Endothelial cell of umbilical vein (primary cell): Measurements from ENCODE around the gene IL12A. TPM values are rescaled to one million over a fixed set of nuclear protein-coding genes. Genes with fewer than 3 reads are reported as not detected.

Experiments
- BruUV-seq: library from RNA; stranded (reverse); fragments of 400-500 nt; replicated peaks from 2 replicates; lab custom pipeline; 2021; lab: Mats Ljungman, UMichigan
- CTCF ChIA-PET: fragments of 300-600, 350-600 bp; sonication (Branson Sonifier 250); formaldehyde crosslinking; loops from one replicate; lab custom pipeline; 2021; ENCODE audit warnings: antibody characterized with exemption, inconsistent platforms; lab: Charles Lee
- POLR2A ChIA-PET: fragments of 300-600, 350-600 bp; sonication (Branson Sonifier 250); formaldehyde crosslinking; loops from one replicate; lab custom pipeline; 2021; ENCODE audit warnings: antibody characterized with exemption, inconsistent platforms; lab: Charles Lee
- DNase-seq: peaks from one replicate; pipeline ENCODE4 v3.0.0-alpha.2; 2011; ENCODE audit warnings: low read depth, low spot score
- FAIRE-seq: peaks from 2 replicates; lab custom pipeline; 2011; peaks lifted over from hg19 to GRCh38; lab: Jason Lieb, UNC
- H2AFZ ChIP-seq: 2 replicates; pipeline ENCODE4 v1.6.0; 2012; ENCODE audit warnings: low read depth, low read length, control low read depth, inconsistent platforms
- H3K27ac ChIP-seq: 2 replicates; pipeline ENCODE4 v1.5.1; 2011; ENCODE audit warnings: low read depth, mild to moderate bottlenecking, control low read depth, low read length, moderate library complexity; ENCODE audit not compliant: insufficient read depth
- H3K27me3 ChIP-seq, 2 experiments: 2 replicates each; pipeline versions ENCODE4 v1.6.0 to v1.6.1; 2011; ENCODE audit warnings: low read length in 2 of 2, mixed read lengths in 1 of 2; ENCODE audit not compliant: control insufficient read depth in 2 of 2, insufficient read depth in 2 of 2
- H3K36me3 ChIP-seq, 2 experiments: 2 replicates in 1 of 2; 3 replicates in 1 of 2; pipeline ENCODE4 v1.5.1; 2011; ENCODE audit warnings: low read length in 2 of 2, mild to moderate bottlenecking in 1 of 2, moderate library complexity in 1 of 2; ENCODE audit not compliant: control insufficient read depth in 2 of 2, insufficient read depth in 2 of 2; ENCODE audit errors: extremely low read depth in 1 of 2
- H3K4me1 ChIP-seq: 3 replicates; pipeline ENCODE4 v1.5.1; 2011; ENCODE audit warnings: mild to moderate bottlenecking, low read length; ENCODE audit not compliant: control insufficient read depth, insufficient read depth; ENCODE audit errors: extremely low read depth
- H3K4me2 ChIP-seq: 2 replicates; pipeline ENCODE4 v1.6.1; 2011; ENCODE audit warnings: low read length, control low read depth, mixed read lengths; ENCODE audit not compliant: insufficient read depth
- H3K4me3 ChIP-seq, 3 experiments: fragments of 200-600 bp in 1 of 3; sonication (generic), shearing (Covaris generic) in 1 of 3; replicated peaks in 1 of 3; 2 replicates each; pipeline ENCODE4 v1.5.1; 2011 to 2016; ENCODE audit warnings: control low read depth in 3 of 3, low read length in 3 of 3, mild to moderate bottlenecking in 2 of 3, inconsistent platforms in 1 of 3, low read depth in 1 of 3, moderate library complexity in 1 of 3; ENCODE audit not compliant: insufficient read depth in 1 of 3
- H3K79me2 ChIP-seq: 2 replicates; pipeline ENCODE4 v1.6.0; 2012; ENCODE audit warnings: low read length, inconsistent platforms; ENCODE audit not compliant: control insufficient read depth, insufficient read depth
- H3K9ac ChIP-seq: replicated peaks from 2 replicates; pipeline ENCODE3; 2011; ENCODE audit warnings: low read length, control low read depth; ENCODE audit not compliant: insufficient read depth; ENCODE audit errors: extremely low read depth
- H3K9me1 ChIP-seq: replicated peaks from 3 replicates; pipeline ENCODE4 v1.6.0; 2011; ENCODE audit warnings: mild to moderate bottlenecking, low read length; ENCODE audit not compliant: control insufficient read depth, insufficient read depth; ENCODE audit errors: extremely low read depth
- H3K9me3 ChIP-seq: replicated peaks from 2 replicates; pipeline ENCODE4 v1.5.1; 2012; ENCODE audit warnings: low read length, inconsistent platforms; ENCODE audit not compliant: control insufficient read depth, insufficient read depth
- H4K20me1 ChIP-seq: replicated peaks from 2 replicates; pipeline ENCODE3; 2011; ENCODE audit warnings: mild to moderate bottlenecking, low read length; ENCODE audit not compliant: control insufficient read depth, insufficient read depth; ENCODE audit errors: extremely low read depth
- CTCF ChIP-seq, 2 donors: IDR thresholded peaks; 1 replicate in 1 of 2; 2 replicates in 1 of 2; pipeline ENCODE4 v1.5.1; 2011; ENCODE audit warnings: low read length in 2 of 2, mild to moderate bottlenecking in 2 of 2, moderate library complexity in 2 of 2, control low read depth in 1 of 2, inconsistent platforms in 1 of 2, low read depth in 1 of 2; ENCODE audit not compliant: insufficient read depth in 1 of 2; ENCODE audit errors: extremely low read depth in 1 of 2
- EZH2 ChIP-seq: IDR thresholded peaks from 2 replicates; pipeline ENCODE4 v1.6.1; 2012; ENCODE audit warnings: borderline replicate concordance, low read depth, mild to moderate bottlenecking, moderate library complexity, low read length, inconsistent platforms; ENCODE audit not compliant: severe bottlenecking
- FOS ChIP-seq: IDR thresholded peaks from 2 replicates; pipeline ENCODE4 v1.6.1; 2011; ENCODE audit warnings: mild to moderate bottlenecking, low read length, moderate library complexity, borderline replicate concordance; ENCODE audit not compliant: insufficient read depth
- GATA2 ChIP-seq: IDR thresholded peaks from 2 replicates; pipeline ENCODE4 v1.7.0; 2011; ENCODE audit warnings: low read depth, mild to moderate bottlenecking, moderate library complexity, mixed read lengths, low read length; ENCODE audit not compliant: insufficient read length, insufficient read depth
- JUN ChIP-seq: IDR thresholded peaks from 2 replicates; pipeline ENCODE4 v1.6.1; 2011; ENCODE audit warnings: borderline replicate concordance, low read depth; ENCODE audit not compliant: insufficient read length, insufficient read depth
- MAX ChIP-seq: IDR thresholded peaks from 2 replicates; pipeline ENCODE4 v1.6.1; 2011; ENCODE audit not compliant: insufficient read depth, insufficient read length
- MYC ChIP-seq: IDR thresholded peaks from one replicate; pipeline ENCODE4 v1.6.1; 2011; ENCODE audit warnings: mild to moderate bottlenecking, low read depth, low read length
- POLR2A ChIP-seq: IDR thresholded peaks from 2 replicates; pipeline ENCODE4 v1.6.1; 2012; ENCODE audit warnings: low read depth, mild to moderate bottlenecking, control low read depth, low read length
- POLR2AphosphoS5 ChIP-seq: IDR thresholded peaks from 2 replicates; pipeline ENCODE4 v1.6.1; 2012; ENCODE audit warnings: low read depth, mild to moderate bottlenecking, control low read depth, low read length, moderate library complexity; ENCODE audit not compliant: insufficient read depth
- dilution Hi-C: fragments of 300-500 bp; cut with MboI; formaldehyde crosslinking; loops from one replicate; pipeline ENCODE4 v1.15.0; 2019; ENCODE audit warnings: low sequenced_read_pairs; ENCODE audit not compliant: extremely low pct_ligation_motif_present
- intact Hi-C: fragments of 100-400 bp; cut with micrococcal nuclease; formaldehyde crosslinking; loops from one replicate; pipeline ENCODE4 v1.10.0; 2022
- polyA plus RNA-seq, 4 experiments: library from polyadenylated mRNA; depleted of rRNA in 3 of 4; stranded (reverse) in 3 of 4; unstranded in 1 of 4; fragments of >200 nt; gene quantifications; 2 replicates each; pipeline versions ENCODE4 v1.2.1 to v1.2.3, GENCODE V29; 2011 to 2012; ENCODE audit warnings: missing spikeins in 1 of 4
- total RNA-seq: library from RNA; stranded (reverse); gene quantifications from 2 replicates; pipeline ENCODE4 v1.2.3, GENCODE V29; 2021

Gene IL12A
- total and polyA plus RNA-seq, 2 donors (not counting 3 experiments of a cell fraction or from before 2014, with no cell fraction given) = 1.6 to 1.7 TPM

- Histone ChIP-seq H3K4me2 (no peak overlapping the region), H2AFZ (no peak overlapping the region), H3K36me3 (no peaks in the 10 kb centered on the region), H3K9me3 (no peaks in the 10 kb centered on the region), H3K27ac (no peak overlapping the region), H3K9me1 (no peaks in the 10 kb centered on the region), H4K20me1 (no peaks in the 10 kb centered on the region), H3K4me1 (peaks cover 7% of the 10 kb centered on the region), H3K4me3 (no peak overlapping the region), H3K79me2 (no peaks in the 10 kb centered on the region), H3K27me3 (no peaks in the 10 kb centered on the region), H3K9ac (no peak overlapping the region)
- DNase-seq (no peak), FAIRE-seq (no peak)
- intact Hi-C loops (no loop called here), dilution Hi-C loops (no loop called here)
- ChIA-PET POLR2A (no interaction called here), CTCF (interaction anchor here (0.7 to 2.0 kb wide), 5 partner anchors 14 to 132 kb away, joined by 3 to 8 read pairs (median 5); partner anchors contain the start of gene IL12A)
- no peak for TF ChIP-seq POLR2AphosphoS5
- no peak for TF ChIP-seq EZH2
- TF ChIP-seq POLR2A = no peak
- no peak for TF ChIP-seq FOS
- TF ChIP-seq MYC = no peak
- no peak for TF ChIP-seq MAX
- no peak for TF ChIP-seq JUN
- no peak for TF ChIP-seq CTCF (IDR thresholded peaks at IDR 0.05; ENCODE audit: extremely low read depth in 1 of 2, insufficient read depth in 1 of 2, low read depth in 1 of 2, low read length in 2 of 2)
- no peak for TF ChIP-seq GATA2
- BruUV-seq = no TSS peak
These were observed 28.2 kb upstream of the IL12A start for GRCh38 chr3:159960188-159961148.
